ENCODE measurements around the gene ACAA2.

DNA sequence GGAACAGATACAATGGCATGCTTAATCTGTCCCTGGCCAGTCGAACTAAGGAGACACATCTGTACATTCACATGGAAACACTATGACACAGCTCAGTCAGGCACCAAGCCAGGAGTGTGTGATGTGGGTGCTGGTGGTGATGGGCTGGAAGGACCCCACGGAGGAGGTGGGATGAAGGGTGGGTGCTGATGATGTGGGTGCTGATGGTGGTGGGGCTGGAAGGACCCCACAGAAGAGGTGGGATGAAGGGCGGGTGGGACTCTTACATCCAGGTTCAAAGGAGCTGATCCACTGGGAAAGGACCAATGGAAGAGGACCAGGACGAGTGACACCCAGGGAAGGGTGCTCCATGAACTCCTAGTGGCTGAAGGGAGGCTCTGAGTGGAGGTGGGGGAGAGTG, 34.8 kb upstream of the ACAA2 start:
- TF ChIP-seq FOXJ3 (CRISPR knock-in tag; IDR thresholded peaks at IDR 0.05; ENCODE audit: borderline replicate concordance) (no peak), NFATC4 (CRISPR knock-in tag; IDR thresholded peaks at IDR 0.05) (no peak)
- TF ChIP-seq, protein P1, sequence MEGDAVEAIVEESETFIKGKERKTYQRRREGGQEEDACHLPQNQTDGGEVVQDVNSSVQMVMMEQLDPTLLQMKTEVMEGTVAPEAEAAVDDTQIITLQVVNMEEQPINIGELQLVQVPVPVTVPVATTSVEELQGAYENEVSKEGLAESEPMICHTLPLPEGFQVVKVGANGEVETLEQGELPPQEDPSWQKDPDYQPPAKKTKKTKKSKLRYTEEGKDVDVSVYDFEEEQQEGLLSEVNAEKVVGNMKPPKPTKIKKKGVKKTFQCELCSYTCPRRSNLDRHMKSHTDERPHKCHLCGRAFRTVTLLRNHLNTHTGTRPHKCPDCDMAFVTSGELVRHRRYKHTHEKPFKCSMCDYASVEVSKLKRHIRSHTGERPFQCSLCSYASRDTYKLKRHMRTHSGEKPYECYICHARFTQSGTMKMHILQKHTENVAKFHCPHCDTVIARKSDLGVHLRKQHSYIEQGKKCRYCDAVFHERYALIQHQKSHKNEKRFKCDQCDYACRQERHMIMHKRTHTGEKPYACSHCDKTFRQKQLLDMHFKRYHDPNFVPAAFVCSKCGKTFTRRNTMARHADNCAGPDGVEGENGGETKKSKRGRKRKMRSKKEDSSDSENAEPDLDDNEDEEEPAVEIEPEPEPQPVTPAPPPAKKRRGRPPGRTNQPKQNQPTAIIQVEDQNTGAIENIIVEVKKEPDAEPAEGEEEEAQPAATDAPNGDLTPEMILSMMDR (IDR thresholded peaks at IDR 0.05) = no peak

Measured in WTC11 (cell line).